ENCODE data around the gene EPHA5. TPM values are rescaled to one million over a fixed set of nuclear protein-coding genes. Genes with fewer than 3 reads are reported as not detected.

Gene EPHA5
- total RNA-seq, 6 experiments from 2014 or later, result not detected

- H3K36me3 Mint-ChIP-seq (ENCODE audit: low read depth), result no peaks in the 10 kb centered on the region
- no peaks in the 10 kb centered on the region for H3K27me3 Mint-ChIP-seq (ENCODE audit: insufficient read depth)
- H3K4me3 Mint-ChIP-seq, result no peak overlapping the region
- H3K27ac Mint-ChIP-seq, result no peak overlapping the region
- DNase-seq, result no peak
- no peak for TF ChIP-seq CTCF (IDR thresholded peaks at IDR 0.05)
- H3K4me1 Mint-ChIP-seq (ENCODE audit: low read depth), result no peaks in the 10 kb centered on the region
- peaks cover 18% of the 10 kb centered on the region for H3K9me3 Mint-ChIP-seq
Observed at GRCh38 chr4:65341557-65341956, 328.7 kb downstream of the EPHA5 start.

- Mint-ChIP-seq H3K27me3 (ENCODE audit: insufficient read depth) (no peaks in the 10 kb centered on the region), H3K9me3 (peaks cover 21% of the 10 kb centered on the region), H3K4me1 (ENCODE audit: low read depth) (no peaks in the 10 kb centered on the region), H3K4me3 (no peak overlapping the region), H3K27ac (no peak overlapping the region), H3K36me3 (ENCODE audit: low read depth) (no peaks in the 10 kb centered on the region)
- no peak for DNase-seq
- no peak for TF ChIP-seq CTCF (IDR thresholded peaks at IDR 0.05)
Observed at GRCh38 chr4:65340382-65341109, 329.7 kb downstream of the EPHA5 start.

- Mint-ChIP-seq H3K4me3 (no peak overlapping the region), H3K27ac (no peak overlapping the region), H3K27me3 (ENCODE audit: insufficient read depth) (no peaks in the 10 kb centered on the region), H3K36me3 (ENCODE audit: low read depth) (no peaks in the 10 kb centered on the region), H3K9me3 (peaks cover 15% of the 10 kb centered on the region), H3K4me1 (ENCODE audit: low read depth) (no peaks in the 10 kb centered on the region)
- no peak for TF ChIP-seq CTCF (IDR thresholded peaks at IDR 0.05)
- DNase-seq, result no peak
Observed at GRCh38 chr4:65337371-65337770, 332.9 kb downstream of the EPHA5 start.

- DNase-seq, result no peak
- H3K36me3 Mint-ChIP-seq (ENCODE audit: low read depth), result no peaks in the 10 kb centered on the region
- peaks cover 15% of the 10 kb centered on the region for H3K9me3 Mint-ChIP-seq
- H3K27ac Mint-ChIP-seq, result no peak overlapping the region
- no peaks in the 10 kb centered on the region for H3K4me1 Mint-ChIP-seq (ENCODE audit: low read depth)
- no peaks in the 10 kb centered on the region for H3K27me3 Mint-ChIP-seq (ENCODE audit: insufficient read depth)
- TF ChIP-seq CTCF (IDR thresholded peaks at IDR 0.05), result no peak
- no peak overlapping the region for H3K4me3 Mint-ChIP-seq
Observed at GRCh38 chr4:65336465-65336864, 333.8 kb downstream of the EPHA5 start.

GRCh38 chr4:65316534-65316933 lies 353.8 kb downstream of the EPHA5 start:
- no peaks in the 10 kb centered on the region for H3K36me3 Mint-ChIP-seq (ENCODE audit: low read depth)
- no peak overlapping the region for H3K4me3 Mint-ChIP-seq
- H3K27me3 Mint-ChIP-seq (ENCODE audit: insufficient read depth), result no peaks in the 10 kb centered on the region
- H3K27ac Mint-ChIP-seq, result no peak overlapping the region
- TF ChIP-seq CTCF (IDR thresholded peaks at IDR 0.05), result no peak
- no peak for DNase-seq
- peaks cover 8% of the 10 kb centered on the region for H3K9me3 Mint-ChIP-seq
- no peaks in the 10 kb centered on the region for H3K4me1 Mint-ChIP-seq (ENCODE audit: low read depth)
